EH (cell line): ENCODE results near the gene TRIAP1.

Experiments used
- DNase-seq: peaks from one replicate; pipeline ENCODE4 v3.0.0-alpha.2; 2015; ENCODE audit warnings: low read depth

The TRIAP1 gene

GRCh38 chr12:120429368-120429767 is 16.8 kb downstream of the TRIAP1 start:
- no peak for DNase-seq

GRCh38 chr12:120428597-120429229 is 17.5 kb downstream of the TRIAP1 start:
- no peak for DNase-seq

GRCh38 chr12:120425797-120426196 is 20.4 kb downstream of the TRIAP1 start:
- no peak for DNase-seq

- no peak for DNase-seq
Measured at GRCh38 chr12:120422892-120423456, 23.2 kb downstream of the TRIAP1 start.

- DNase-seq: no peak
Measured at GRCh38 chr12:120421701-120422100, 24.5 kb downstream of the TRIAP1 start.

GRCh38 chr12:120417917-120418580 is 28.1 kb downstream of the TRIAP1 start:
- no peak for DNase-seq

- no peak for DNase-seq
Measured at GRCh38 chr12:120416490-120417216, 29.5 kb downstream of the TRIAP1 start.

- no peak for DNase-seq
Measured at GRCh38 chr12:120413901-120414695, 32.1 kb downstream of the TRIAP1 start.

GRCh38 chr12:120412421-120412820 is 33.8 kb downstream of the TRIAP1 start:
- DNase-seq: no peak

- DNase-seq: no peak
Measured at GRCh38 chr12:120408771-120409170, 37.4 kb downstream of the TRIAP1 start.

- DNase-seq: no peak
Measured at GRCh38 chr12:120406553-120406952, 39.6 kb downstream of the TRIAP1 start.

GRCh38 chr12:120406069-120406468 is 40.1 kb downstream of the TRIAP1 start:
- DNase-seq: no peak

GRCh38 chr12:120404271-120404670 is 41.9 kb downstream of the TRIAP1 start:
- no peak for DNase-seq

GRCh38 chr12:120403869-120404268 is 42.3 kb downstream of the TRIAP1 start:
- DNase-seq: no peak

GRCh38 chr12:120402217-120402616 is 44.0 kb downstream of the TRIAP1 start:
- peak; percentile 18 for DNase-seq

GRCh38 chr12:120399531-120399930 is 46.7 kb downstream of the TRIAP1 start:
- peak; percentile 51 for DNase-seq

- DNase-seq: no peak
Measured at GRCh38 chr12:120397824-120398540, 48.2 kb downstream of the TRIAP1 start.

GRCh38 chr12:120394483-120395367 is 51.5 kb downstream of the TRIAP1 start:
- DNase-seq: no peak
